ENCODE measurements around the gene TMEM14C. TPM values are rescaled to one million over a fixed set of nuclear protein-coding genes. Genes with fewer than 3 reads are reported as not detected.

TMEM14C gene
- 111 and 126 TPM in 2 replicates for total RNA-seq

GRCh38 chr6:10722820-10723566 is at the start of gene TMEM14C:
Gene TMEM14C, plus strand, starts transcription at chr6:10723070. Its CDS starts 1,544 bp downstream, at chr6:10724614.

GRCh38 chr6:10694302-10695085 is 28.4 kb upstream of the TMEM14C start, which contains the start of the genes C6orf52 and PAK1IP1:
Gene C6orf52, minus strand, starts transcription at chr6:10694616. Its CDS starts 7,066 bp downstream, at chr6:10687550.
Gene PAK1IP1, plus strand, starts transcription at chr6:10694972. Its CDS starts 14 bp downstream, at chr6:10694986.

GRCh38 chr6:10747251-10747972 is 24.5 kb downstream of the TMEM14C start, which contains the start of gene TMEM14B:
Gene TMEM14B, plus strand, starts transcription at chr6:10747805. Its CDS starts 1,441 bp downstream, at chr6:10749246.

Small RNA genes within 50 kb of the gene (small RNA-seq; reads per million reads assigned to genes)
- not detected for gene RF00019
- gene RNA5SP203 = not detected

Other genes starting within 250 kb of the TMEM14C start
- 0.79 TPM in 1 of 2 replicates, not detected in the other for gene GCNT2, start 201.7 kb upstream of the TMEM14C start, total RNA-seq
- not detected in 2 replicates for gene C6orf52, start 28.5 kb upstream of the TMEM14C start, total RNA-seq
- gene PAK1IP1, start 28.1 kb upstream of the TMEM14C start, total RNA-seq = 5.5 and 9.3 TPM in 2 replicates
- gene TMEM14B, start 24.7 kb downstream of the TMEM14C start, total RNA-seq = 34.2 and 71.1 TPM in 2 replicates
- under 0.01 TPM in 1 of 2 replicates, not detected in the other for gene MAK, start 115.5 kb downstream of the TMEM14C start, total RNA-seq
- not detected in 2 replicates for gene GCM2, start 159.0 kb downstream of the TMEM14C start, total RNA-seq
- under 0.01 and 0.11 TPM in 2 replicates for gene SYCP2L, start 164.0 kb downstream of the TMEM14C start, total RNA-seq